Liver (tissue), 9 donors: ENCODE results near the gene EFHB. TPM values are rescaled to one million over a fixed set of nuclear protein-coding genes. Genes with fewer than 3 reads are reported as not detected.
"Not testable (repeated sequence)": the region's sequence is repeated elsewhere in the genome, so short reads cannot be mapped to it uniquely, and the experiment has no call there.

ENCODE experiments used
- DNase-seq: peaks from one replicate; pipeline ENCODE4 v3.0.0-alpha.2; 2017; ENCODE audit warnings: low spot score
- H3K27ac ChIP-seq, 2 donors: one replicate each; pipeline ENCODE4 v1.7.0; 2013; ENCODE audit warnings: inconsistent platforms in 2 of 2, low read length in 2 of 2, control low read depth in 1 of 2, low read depth in 1 of 2, mild to moderate bottlenecking in 1 of 2
- H3K27me3 ChIP-seq, 4 donors: one replicate each; pipeline versions ENCODE4 v1.6.1 to v1.7.0; 2013; ENCODE audit warnings: low read length in 3 of 4, inconsistent platforms in 1 of 4, mild to moderate bottlenecking in 1 of 4, moderate library complexity in 1 of 4; ENCODE audit not compliant: control insufficient read depth in 4 of 4, insufficient read depth in 4 of 4
- H3K36me3 ChIP-seq, 4 donors: one replicate each; pipeline versions ENCODE4 v1.6.1 to v1.7.0; 2013; ENCODE audit warnings: low read length in 3 of 4, mild to moderate bottlenecking in 3 of 4, low read depth in 1 of 4, moderate library complexity in 1 of 4; ENCODE audit not compliant: control insufficient read depth in 4 of 4, insufficient read depth in 3 of 4
- H3K4me1 ChIP-seq, 4 donors: one replicate each; pipeline versions ENCODE4 v1.6.1 to v1.7.0; 2013; ENCODE audit warnings: low read length in 3 of 4, mild to moderate bottlenecking in 3 of 4, moderate library complexity in 1 of 4; ENCODE audit not compliant: control insufficient read depth in 4 of 4, insufficient read depth in 4 of 4
- H3K4me3 ChIP-seq, 3 donors: one replicate each; pipeline versions ENCODE4 v1.6.1 to v1.7.0; 2013; ENCODE audit warnings: low read length in 3 of 3, control low read depth in 1 of 3, low read depth in 1 of 3, mild to moderate bottlenecking in 1 of 3
- H3K9ac ChIP-seq, 2 donors: one replicate each; pipeline ENCODE4 v1.7.0; 2013; ENCODE audit warnings: low read length in 2 of 2, mild to moderate bottlenecking in 2 of 2, moderate library complexity in 2 of 2, control low read depth in 1 of 2, low read depth in 1 of 2
- H3K9me3 ChIP-seq, 4 donors: one replicate each; pipeline versions ENCODE4 v1.6.1 to v1.7.0; 2013; ENCODE audit warnings: low read length in 3 of 4; ENCODE audit not compliant: control insufficient read depth in 4 of 4
- EGR1 ChIP-seq, 2 donors: IDR thresholded peaks; 2 replicates each; pipeline ENCODE4 v1.6.1; 2016 to 2018; ENCODE audit warnings: antibody characterized with exemption in 2 of 2, low read depth in 2 of 2
- FOXA1 ChIP-seq: IDR thresholded peaks from 2 replicates; pipeline ENCODE4 v1.6.1; 2016; ENCODE audit warnings: antibody characterized with exemption
- FOXA2 ChIP-seq: IDR thresholded peaks from 2 replicates; pipeline ENCODE4 v1.6.1; 2016; ENCODE audit warnings: antibody characterized with exemption
- HNF4A ChIP-seq, 2 donors: conservative IDR thresholded peaks; 2 replicates each; pipeline ENCODE4 v1.6.1; 2016; ENCODE audit warnings: antibody characterized with exemption in 2 of 2, mild to moderate bottlenecking in 2 of 2
- HNF4G ChIP-seq: IDR thresholded peaks from 2 replicates; pipeline ENCODE4 v1.6.1; 2016; ENCODE audit warnings: antibody characterized with exemption
- JUND ChIP-seq, 2 donors: IDR thresholded peaks; 2 replicates each; pipeline ENCODE4 v1.6.1; 2016; ENCODE audit warnings: antibody characterized with exemption in 2 of 2
- NR2F2 ChIP-seq: IDR thresholded peaks from 2 replicates; pipeline ENCODE4 v1.6.1; 2016; ENCODE audit warnings: antibody characterized with exemption
- RAD21 ChIP-seq, 2 donors: IDR thresholded peaks; 2 replicates each; pipeline ENCODE4 v1.6.1; 2016; ENCODE audit warnings: antibody characterized with exemption in 2 of 2, mild to moderate bottlenecking in 2 of 2
- RXRA ChIP-seq, 2 donors: IDR thresholded peaks; 2 replicates each; pipeline ENCODE4 v1.6.1; 2017 to 2018; ENCODE audit warnings: antibody characterized with exemption in 2 of 2, mild to moderate bottlenecking in 1 of 2
- WGBS: extraction: QIAGEN DNeasy Blood & Tissue Kit; methylation state at CpG from one replicate; pipeline ENCODE4 v1.1.7; 2013; 5-methylcytosine and 5-hydroxymethylcytosine counted together
- polyA plus RNA-seq, 2 donors: library from polyadenylated mRNA; stranded (reverse) in 1 of 2; unstranded in 1 of 2; fragments of 200-250 nt in 1 of 2; fragments of >200 nt in 1 of 2; fragmentation: Nextera tagmentation in 1 of 2; extraction: Ambion mirVana in 1 of 2; gene quantifications; one replicate each; pipeline versions ENCODE4 v1.2.1 to v1.2.3, GENCODE V29; 2013 to 2015
- total RNA-seq, 2 donors: library from RNA; depleted of rRNA; stranded (reverse); fragments of >200 nt; gene quantifications; one replicate each; pipeline ENCODE4 v1.2.3, GENCODE V29; 2014
- TF ChIP-seq, protein P1 (sequence below): IDR thresholded peaks from 2 replicates; pipeline ENCODE4 v1.6.1; 2016; ENCODE audit warnings: antibody characterized with exemption
- TF ChIP-seq, protein P2 (sequence below): IDR thresholded peaks from 2 replicates; pipeline ENCODE4 v1.6.1; 2016; ENCODE audit warnings: antibody characterized with exemption, mild to moderate bottlenecking
- TF ChIP-seq, protein P3 (sequence below): fragments of 150-350 bp; IDR thresholded peaks from 2 replicates; pipeline ENCODE4 v1.5.1; 2017; ENCODE audit warnings: improper control_type of control experiment, low read depth, low read length; ENCODE audit not compliant: missing input control
- TF ChIP-seq, protein P4 (sequence below): IDR thresholded peaks from 2 replicates; pipeline ENCODE4 v1.6.1; 2016; ENCODE audit warnings: antibody characterized with exemption
- donor health status: healthy.
- donor health status: healthy.
- donor health status: healthy.
- donor health status: healthy.
- donor health status: healthy.

The EFHB gene
- total and polyA plus RNA-seq, 4 donors, result 0.05 to 0.37 (median 0.33) TPM; not detected in 1

DNA sequence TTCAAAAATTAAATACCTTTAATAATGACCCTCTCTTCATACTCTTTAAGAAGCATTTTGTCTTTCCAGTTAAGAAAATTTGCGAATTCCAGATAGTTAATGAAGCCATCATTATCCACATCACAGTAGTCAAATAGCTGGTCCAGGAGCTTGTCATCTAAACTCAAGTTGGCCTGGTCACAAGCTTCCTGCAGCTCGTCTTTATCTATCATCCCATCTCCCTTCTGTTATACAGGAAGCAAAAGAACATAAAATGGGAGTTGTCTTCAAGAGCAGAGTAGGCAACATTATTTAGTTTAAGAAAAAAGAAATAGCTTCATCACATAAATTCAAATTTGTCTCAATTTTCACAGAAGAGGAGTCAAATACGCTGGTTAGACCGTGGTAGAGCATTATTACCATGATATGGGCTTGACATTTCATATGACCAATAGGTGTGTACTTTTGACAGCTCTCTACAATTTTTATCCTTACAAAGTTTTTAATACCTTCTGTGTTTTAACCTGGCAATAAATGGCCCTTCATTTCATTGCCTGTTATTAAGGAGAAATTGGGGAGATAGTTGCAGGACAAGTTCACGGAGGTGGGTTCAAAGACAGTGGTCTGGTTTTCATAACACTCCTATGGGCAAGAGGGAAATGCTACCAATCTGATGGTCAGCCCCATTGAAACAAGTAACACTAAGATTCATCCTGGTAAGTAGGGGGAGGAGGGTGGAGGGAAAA lies 45.4 kb downstream of the EFHB start:
- 70% methylated on average over 5 of the region's 5 CpGs for WGBS
- Histone ChIP-seq H3K4me3 (no peak overlapping the region), H3K9me3 (no peaks in the 10 kb centered on the region), H3K27ac (peak overlapping the region in 1 of 2 donors; percentile 29), H3K27me3 (no peaks in the 10 kb centered on the region), H3K36me3 (no peaks in the 10 kb centered on the region), H3K9ac (no peak overlapping the region), H3K4me1 (peaks cover 0 to 2% (median 0%) of the 10 kb centered on the region in 4 donors)
- TF ChIP-seq RXRA (IDR thresholded peaks at IDR 0.05) (no peak), FOXA2 (no peak), EGR1 (IDR thresholded peaks at IDR 0.05; ENCODE audit: low read depth in 2 of 2) (no peak), HNF4G (no peak), JUND (IDR thresholded peaks at IDR 0.05) (no peak), NR2F2 (no peak)
- TF ChIP-seq, protein P1, sequence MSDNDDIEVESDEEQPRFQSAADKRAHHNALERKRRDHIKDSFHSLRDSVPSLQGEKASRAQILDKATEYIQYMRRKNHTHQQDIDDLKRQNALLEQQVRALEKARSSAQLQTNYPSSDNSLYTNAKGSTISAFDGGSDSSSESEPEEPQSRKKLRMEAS, result no peak
- TF ChIP-seq, protein P2, sequence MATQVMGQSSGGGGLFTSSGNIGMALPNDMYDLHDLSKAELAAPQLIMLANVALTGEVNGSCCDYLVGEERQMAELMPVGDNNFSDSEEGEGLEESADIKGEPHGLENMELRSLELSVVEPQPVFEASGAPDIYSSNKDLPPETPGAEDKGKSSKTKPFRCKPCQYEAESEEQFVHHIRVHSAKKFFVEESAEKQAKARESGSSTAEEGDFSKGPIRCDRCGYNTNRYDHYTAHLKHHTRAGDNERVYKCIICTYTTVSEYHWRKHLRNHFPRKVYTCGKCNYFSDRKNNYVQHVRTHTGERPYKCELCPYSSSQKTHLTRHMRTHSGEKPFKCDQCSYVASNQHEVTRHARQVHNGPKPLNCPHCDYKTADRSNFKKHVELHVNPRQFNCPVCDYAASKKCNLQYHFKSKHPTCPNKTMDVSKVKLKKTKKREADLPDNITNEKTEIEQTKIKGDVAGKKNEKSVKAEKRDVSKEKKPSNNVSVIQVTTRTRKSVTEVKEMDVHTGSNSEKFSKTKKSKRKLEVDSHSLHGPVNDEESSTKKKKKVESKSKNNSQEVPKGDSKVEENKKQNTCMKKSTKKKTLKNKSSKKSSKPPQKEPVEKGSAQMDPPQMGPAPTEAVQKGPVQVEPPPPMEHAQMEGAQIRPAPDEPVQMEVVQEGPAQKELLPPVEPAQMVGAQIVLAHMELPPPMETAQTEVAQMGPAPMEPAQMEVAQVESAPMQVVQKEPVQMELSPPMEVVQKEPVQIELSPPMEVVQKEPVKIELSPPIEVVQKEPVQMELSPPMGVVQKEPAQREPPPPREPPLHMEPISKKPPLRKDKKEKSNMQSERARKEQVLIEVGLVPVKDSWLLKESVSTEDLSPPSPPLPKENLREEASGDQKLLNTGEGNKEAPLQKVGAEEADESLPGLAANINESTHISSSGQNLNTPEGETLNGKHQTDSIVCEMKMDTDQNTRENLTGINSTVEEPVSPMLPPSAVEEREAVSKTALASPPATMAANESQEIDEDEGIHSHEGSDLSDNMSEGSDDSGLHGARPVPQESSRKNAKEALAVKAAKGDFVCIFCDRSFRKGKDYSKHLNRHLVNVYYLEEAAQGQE, result no peak
- TF ChIP-seq, protein P3, sequence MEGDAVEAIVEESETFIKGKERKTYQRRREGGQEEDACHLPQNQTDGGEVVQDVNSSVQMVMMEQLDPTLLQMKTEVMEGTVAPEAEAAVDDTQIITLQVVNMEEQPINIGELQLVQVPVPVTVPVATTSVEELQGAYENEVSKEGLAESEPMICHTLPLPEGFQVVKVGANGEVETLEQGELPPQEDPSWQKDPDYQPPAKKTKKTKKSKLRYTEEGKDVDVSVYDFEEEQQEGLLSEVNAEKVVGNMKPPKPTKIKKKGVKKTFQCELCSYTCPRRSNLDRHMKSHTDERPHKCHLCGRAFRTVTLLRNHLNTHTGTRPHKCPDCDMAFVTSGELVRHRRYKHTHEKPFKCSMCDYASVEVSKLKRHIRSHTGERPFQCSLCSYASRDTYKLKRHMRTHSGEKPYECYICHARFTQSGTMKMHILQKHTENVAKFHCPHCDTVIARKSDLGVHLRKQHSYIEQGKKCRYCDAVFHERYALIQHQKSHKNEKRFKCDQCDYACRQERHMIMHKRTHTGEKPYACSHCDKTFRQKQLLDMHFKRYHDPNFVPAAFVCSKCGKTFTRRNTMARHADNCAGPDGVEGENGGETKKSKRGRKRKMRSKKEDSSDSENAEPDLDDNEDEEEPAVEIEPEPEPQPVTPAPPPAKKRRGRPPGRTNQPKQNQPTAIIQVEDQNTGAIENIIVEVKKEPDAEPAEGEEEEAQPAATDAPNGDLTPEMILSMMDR, result no peak
- DNase-seq, result no peak

DNA sequence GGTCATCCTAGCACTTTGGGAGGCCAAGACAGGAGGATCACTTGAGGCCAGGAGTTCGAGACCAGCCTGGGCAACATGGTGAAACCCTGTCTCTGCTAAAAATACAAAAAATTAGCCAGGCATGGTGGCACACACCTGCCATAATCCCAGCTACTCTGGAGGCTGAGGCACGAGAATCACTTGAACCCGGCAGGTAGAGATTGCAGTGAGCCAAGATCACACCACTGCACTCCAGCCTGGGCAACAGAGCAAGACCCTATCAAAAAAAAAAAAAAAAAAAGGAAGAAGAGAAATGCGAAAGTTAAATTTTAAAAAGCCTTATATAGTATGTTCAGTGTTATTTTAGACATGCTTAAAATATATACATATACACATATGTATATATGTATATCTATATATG lies 46.9 kb downstream of the EFHB start:
- not testable (repeated sequence) for H3K27ac ChIP-seq, H3K9me3 ChIP-seq, H3K36me3 ChIP-seq, DNase-seq, H3K27me3 ChIP-seq, H3K4me3 ChIP-seq, H3K4me1 ChIP-seq, H3K9ac ChIP-seq
- WGBS, result 95% methylated on average over 4 of the region's 4 CpGs

DNA sequence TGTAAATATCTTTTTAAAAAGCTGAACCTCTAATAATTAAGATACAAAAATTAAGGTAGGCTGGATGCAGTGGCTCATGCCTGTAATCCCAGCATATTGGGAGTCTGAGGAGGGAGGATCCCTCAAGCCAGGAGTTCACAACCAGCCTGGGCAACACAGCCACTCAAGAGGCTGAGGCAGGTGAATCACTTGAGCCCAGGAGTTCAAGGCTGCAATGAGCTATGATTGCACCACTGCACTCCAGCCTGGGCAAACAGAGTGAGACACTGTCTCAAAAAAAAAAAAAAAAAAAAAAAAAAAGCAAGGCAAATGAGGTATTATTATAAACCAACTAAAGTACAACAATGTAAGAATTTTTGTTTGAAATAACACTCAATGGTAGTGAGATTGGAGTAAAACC lies 47.6 kb downstream of the EFHB start:
- peaks cover 0 to 2% (median 0%) of the 10 kb centered on the region in 4 donors for H3K4me1 ChIP-seq
- no peak overlapping the region for H3K9ac ChIP-seq
- DNase-seq, result no peak
- no peak overlapping the region for H3K4me3 ChIP-seq
- TF ChIP-seq HNF4A (conservative IDR thresholded peaks at IDR 0.05) (peak; percentile 38), FOXA1 (no peak), RXRA (IDR thresholded peaks at IDR 0.05) (peak; percentile 29 to 42), JUND (IDR thresholded peaks at IDR 0.05) (peak in 1 of 2 donors; percentile 36), FOXA2 (no peak), RAD21 (IDR thresholded peaks at IDR 0.05) (peak in 1 of 2 donors; percentile 14)
- TF ChIP-seq, protein P4, sequence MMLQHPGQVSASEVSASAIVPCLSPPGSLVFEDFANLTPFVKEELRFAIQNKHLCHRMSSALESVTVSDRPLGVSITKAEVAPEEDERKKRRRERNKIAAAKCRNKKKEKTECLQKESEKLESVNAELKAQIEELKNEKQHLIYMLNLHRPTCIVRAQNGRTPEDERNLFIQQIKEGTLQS, result no peak
- H3K27me3 ChIP-seq, result no peaks in the 10 kb centered on the region
- H3K9me3 ChIP-seq, result no peaks in the 10 kb centered on the region
- no peak overlapping the region for H3K27ac ChIP-seq
- no peaks in the 10 kb centered on the region for H3K36me3 ChIP-seq
